Measurements from ENCODE around the gene LGI1. TPM values are rescaled to one million over a fixed set of nuclear protein-coding genes. Genes with fewer than 3 reads are reported as not detected.
A peak's percentile ranks its signal among the peaks of the same experiment; 100 is the strongest.

Gene LGI1
- total and polyA plus RNA-seq, 10 donors = 0.16 TPM; not detected in 9

- DNase-seq = no peak
- WGBS, 5 donors = 68 to 74% (median 72%) methylated on average over 5 of the region's 5 CpGs
- peaks cover 0 to 10% (median 0%) of the 10 kb centered on the region in 6 donors for H3K4me1 ChIP-seq
- no peaks in the 10 kb centered on the region for H3K36me3 ChIP-seq
- H3K9me3 ChIP-seq = no peaks in the 10 kb centered on the region
- intact Hi-C loops (cut with DNase I; ENCODE audit: low total_unique reads) = no loop called here
- peaks cover 0 to 12% (median 0%) of the 10 kb centered on the region in 7 donors for H3K27me3 ChIP-seq (replicated peaks in 1 of 7)
- no peak overlapping the region for H3K27ac ChIP-seq
- H3K4me3 ChIP-seq = no peak overlapping the region
- no peak for TF ChIP-seq POLR2AphosphoS5 (IDR thresholded peaks at IDR 0.05)
- TF ChIP-seq POLR2A (IDR thresholded peaks at IDR 0.05) = no peak
- no peak for TF ChIP-seq CTCF (IDR thresholded peaks at IDR 0.05 in 8 of 11, conservative IDR thresholded peaks at IDR 0.05 in 3 of 11)
Observed at GRCh38 chr10:93715345-93715744, 42.4 kb upstream of the LGI1 start.

GRCh38 chr10:93716766-93717165 is 41.0 kb upstream of the LGI1 start:
- 27 to 61% (median 53%) methylated on average over 1 of the region's 1 CpG for WGBS, 5 donors
- no peak for DNase-seq
- intact Hi-C loops (cut with DNase I; ENCODE audit: low total_unique reads) = no loop called here
- TF ChIP-seq POLR2A (IDR thresholded peaks at IDR 0.05) = no peak
- no peak for TF ChIP-seq CTCF (IDR thresholded peaks at IDR 0.05 in 8 of 11, conservative IDR thresholded peaks at IDR 0.05 in 3 of 11)
- TF ChIP-seq POLR2AphosphoS5 (IDR thresholded peaks at IDR 0.05) = no peak
- H3K4me1 ChIP-seq = peaks cover 0 to 7% (median 0%) of the 10 kb centered on the region in 6 donors
- H3K27ac ChIP-seq = no peak overlapping the region
- no peak overlapping the region for H3K4me3 ChIP-seq
- H3K36me3 ChIP-seq = no peaks in the 10 kb centered on the region
- peaks cover 0 to 12% (median 0%) of the 10 kb centered on the region in 7 donors for H3K27me3 ChIP-seq (replicated peaks in 1 of 7)
- no peaks in the 10 kb centered on the region for H3K9me3 ChIP-seq

GRCh38 chr10:93718937-93719725 is 38.6 kb upstream of the LGI1 start:
- Histone ChIP-seq H3K4me3 (no peak overlapping the region), H3K4me1 (peaks cover 0 to 7% (median 0%) of the 10 kb centered on the region in 6 donors), H3K27me3 (replicated peaks in 1 of 7) (peaks cover 0 to 21% (median 0%) of the 10 kb centered on the region in 7 donors), H3K27ac (no peak overlapping the region), H3K9me3 (no peaks in the 10 kb centered on the region), H3K36me3 (no peaks in the 10 kb centered on the region)
- intact Hi-C loops (cut with DNase I; ENCODE audit: low total_unique reads) = no loop called here
- DNase-seq = peak; percentile 79
- 34 to 41% (median 39%) methylated on average over 8 of the region's 8 CpGs for WGBS, 5 donors
- TF ChIP-seq CTCF (IDR thresholded peaks at IDR 0.05 in 8 of 11, conservative IDR thresholded peaks at IDR 0.05 in 3 of 11) (no peak), POLR2AphosphoS5 (IDR thresholded peaks at IDR 0.05) (no peak), POLR2A (IDR thresholded peaks at IDR 0.05) (no peak)

- H3K4me3 ChIP-seq = no peak overlapping the region
- peaks cover 0 to 7% (median 0%) of the 10 kb centered on the region in 6 donors for H3K4me1 ChIP-seq
- no peaks in the 10 kb centered on the region for H3K9me3 ChIP-seq
- H3K36me3 ChIP-seq = no peaks in the 10 kb centered on the region
- no peak overlapping the region for H3K27ac ChIP-seq
- 72 to 90% (median 80%) methylated on average over 3 of the region's 3 CpGs for WGBS, 5 donors
- TF ChIP-seq POLR2A (IDR thresholded peaks at IDR 0.05) (no peak), CTCF (IDR thresholded peaks at IDR 0.05 in 8 of 11, conservative IDR thresholded peaks at IDR 0.05 in 3 of 11) (no peak), POLR2AphosphoS5 (IDR thresholded peaks at IDR 0.05) (no peak)
- intact Hi-C loops (cut with DNase I; ENCODE audit: low total_unique reads) = no loop called here
- no peak for DNase-seq
- H3K27me3 ChIP-seq (replicated peaks in 1 of 7) = peaks cover 0 to 27% (median 0%) of the 10 kb centered on the region in 7 donors
Observed at GRCh38 chr10:93719901-93720300, 37.8 kb upstream of the LGI1 start.
